ENCODE measurements around the gene PSD4.

The PSD4 gene

DNA sequence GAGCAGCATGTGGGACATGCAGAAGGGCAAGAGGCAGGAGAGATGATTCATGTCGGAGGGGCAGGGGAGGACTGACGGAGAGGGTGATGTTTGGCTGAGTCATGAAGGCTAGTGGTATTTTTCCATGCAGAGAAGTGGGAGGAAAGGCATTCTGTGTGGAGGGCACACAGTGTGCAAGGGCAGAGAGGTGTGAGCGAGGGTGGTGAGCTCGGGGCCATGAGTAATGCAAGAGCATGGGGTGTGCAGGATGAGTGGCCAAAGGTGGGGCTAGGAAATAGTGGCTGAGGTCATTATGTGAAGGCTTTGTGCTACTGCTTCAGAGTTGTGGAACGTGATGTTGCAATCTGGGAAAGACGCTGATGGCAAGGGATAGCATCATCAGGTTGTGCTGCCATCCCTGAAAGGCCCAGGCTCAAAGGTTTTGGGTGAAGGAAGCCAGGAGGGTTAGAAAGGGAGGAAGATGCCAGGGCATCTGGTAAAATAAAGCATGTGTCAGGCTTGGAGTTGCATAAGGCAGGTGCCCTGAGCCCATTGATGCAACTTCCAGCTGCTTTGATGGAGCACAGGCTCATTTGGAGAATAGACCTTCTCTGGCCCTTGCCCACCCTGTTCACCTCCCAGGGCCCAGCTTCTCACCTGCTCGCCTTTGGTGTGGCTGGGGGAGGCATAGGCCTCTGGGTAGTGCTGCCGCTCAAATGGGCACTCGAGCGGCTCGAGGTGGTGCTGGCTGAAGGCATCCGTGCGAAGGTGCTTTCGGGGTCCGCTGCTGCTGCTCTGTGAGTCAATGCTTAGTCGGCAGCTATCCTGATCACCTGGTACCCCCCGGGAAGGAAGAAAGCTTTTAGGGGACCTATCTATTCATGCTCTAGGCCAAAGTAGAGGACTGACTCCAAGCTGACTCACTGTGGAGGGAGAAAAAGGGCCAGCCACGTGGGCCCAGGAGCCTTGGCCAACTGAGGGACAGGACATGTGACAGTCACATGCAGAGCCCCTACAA is 67.4 kb downstream of the PSD4 start:
- TF ChIP-seq TAF1 (IDR thresholded peaks at IDR 0.05; ENCODE audit: borderline replicate concordance, insufficient read depth, low read length) (no peak), FOXP2 (optimal IDR thresholded peaks at IDR 0.05; ENCODE audit: borderline replicate concordance, extremely low read depth, extremely low read length, insufficient read depth) (no peak), POLR2AphosphoS5 (IDR thresholded peaks at IDR 0.05; ENCODE audit: low read depth, low read length) (no peak), SIN3A (IDR thresholded peaks at IDR 0.05; ENCODE audit: borderline replicate concordance, insufficient read depth, low read length) (no peak)
- TF ChIP-seq, protein P1, sequence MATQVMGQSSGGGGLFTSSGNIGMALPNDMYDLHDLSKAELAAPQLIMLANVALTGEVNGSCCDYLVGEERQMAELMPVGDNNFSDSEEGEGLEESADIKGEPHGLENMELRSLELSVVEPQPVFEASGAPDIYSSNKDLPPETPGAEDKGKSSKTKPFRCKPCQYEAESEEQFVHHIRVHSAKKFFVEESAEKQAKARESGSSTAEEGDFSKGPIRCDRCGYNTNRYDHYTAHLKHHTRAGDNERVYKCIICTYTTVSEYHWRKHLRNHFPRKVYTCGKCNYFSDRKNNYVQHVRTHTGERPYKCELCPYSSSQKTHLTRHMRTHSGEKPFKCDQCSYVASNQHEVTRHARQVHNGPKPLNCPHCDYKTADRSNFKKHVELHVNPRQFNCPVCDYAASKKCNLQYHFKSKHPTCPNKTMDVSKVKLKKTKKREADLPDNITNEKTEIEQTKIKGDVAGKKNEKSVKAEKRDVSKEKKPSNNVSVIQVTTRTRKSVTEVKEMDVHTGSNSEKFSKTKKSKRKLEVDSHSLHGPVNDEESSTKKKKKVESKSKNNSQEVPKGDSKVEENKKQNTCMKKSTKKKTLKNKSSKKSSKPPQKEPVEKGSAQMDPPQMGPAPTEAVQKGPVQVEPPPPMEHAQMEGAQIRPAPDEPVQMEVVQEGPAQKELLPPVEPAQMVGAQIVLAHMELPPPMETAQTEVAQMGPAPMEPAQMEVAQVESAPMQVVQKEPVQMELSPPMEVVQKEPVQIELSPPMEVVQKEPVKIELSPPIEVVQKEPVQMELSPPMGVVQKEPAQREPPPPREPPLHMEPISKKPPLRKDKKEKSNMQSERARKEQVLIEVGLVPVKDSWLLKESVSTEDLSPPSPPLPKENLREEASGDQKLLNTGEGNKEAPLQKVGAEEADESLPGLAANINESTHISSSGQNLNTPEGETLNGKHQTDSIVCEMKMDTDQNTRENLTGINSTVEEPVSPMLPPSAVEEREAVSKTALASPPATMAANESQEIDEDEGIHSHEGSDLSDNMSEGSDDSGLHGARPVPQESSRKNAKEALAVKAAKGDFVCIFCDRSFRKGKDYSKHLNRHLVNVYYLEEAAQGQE (IDR thresholded peaks at IDR 0.05; ENCODE audit: insufficient read depth in 1 of 2, low read depth in 2 of 2, low read length in 2 of 2): no peak

GRCh38 chr2:113242327-113242726 is 68.6 kb downstream of the PSD4 start:
- no peak for TF ChIP-seq POLR2AphosphoS5 (IDR thresholded peaks at IDR 0.05; ENCODE audit: low read depth, low read length)
- no peak for TF ChIP-seq SIN3A (IDR thresholded peaks at IDR 0.05; ENCODE audit: borderline replicate concordance, insufficient read depth, low read length)
- no peak for TF ChIP-seq TAF1 (IDR thresholded peaks at IDR 0.05; ENCODE audit: borderline replicate concordance, insufficient read depth, low read length)
- TF ChIP-seq, protein P1 (IDR thresholded peaks at IDR 0.05; ENCODE audit: insufficient read depth in 1 of 2, low read depth in 2 of 2, low read length in 2 of 2): no peak
- no peak for TF ChIP-seq FOXP2 (optimal IDR thresholded peaks at IDR 0.05; ENCODE audit: borderline replicate concordance, extremely low read depth, extremely low read length, insufficient read depth)

GRCh38 chr2:113245276-113245711 is 71.5 kb downstream of the PSD4 start:
- TF ChIP-seq POLR2AphosphoS5 (IDR thresholded peaks at IDR 0.05; ENCODE audit: low read depth, low read length): no peak
- TF ChIP-seq SIN3A (IDR thresholded peaks at IDR 0.05; ENCODE audit: borderline replicate concordance, insufficient read depth, low read length): no peak
- no peak for TF ChIP-seq TAF1 (IDR thresholded peaks at IDR 0.05; ENCODE audit: borderline replicate concordance, insufficient read depth, low read length)
- TF ChIP-seq, protein P1 (IDR thresholded peaks at IDR 0.05; ENCODE audit: insufficient read depth in 1 of 2, low read depth in 2 of 2, low read length in 2 of 2): no peak
- no peak for TF ChIP-seq FOXP2 (optimal IDR thresholded peaks at IDR 0.05; ENCODE audit: borderline replicate concordance, extremely low read depth, extremely low read length, insufficient read depth)

- no peak for TF ChIP-seq POLR2AphosphoS5 (IDR thresholded peaks at IDR 0.05; ENCODE audit: low read depth, low read length)
- TF ChIP-seq SIN3A (IDR thresholded peaks at IDR 0.05; ENCODE audit: borderline replicate concordance, insufficient read depth, low read length): no peak
- no peak for TF ChIP-seq FOXP2 (optimal IDR thresholded peaks at IDR 0.05; ENCODE audit: borderline replicate concordance, extremely low read depth, extremely low read length, insufficient read depth)
- TF ChIP-seq, protein P1 (IDR thresholded peaks at IDR 0.05; ENCODE audit: insufficient read depth in 1 of 2, low read depth in 2 of 2, low read length in 2 of 2): no peak
- no peak for TF ChIP-seq TAF1 (IDR thresholded peaks at IDR 0.05; ENCODE audit: borderline replicate concordance, insufficient read depth, low read length)
Measured at GRCh38 chr2:113246606-113247005, 72.8 kb downstream of the PSD4 start.
